ENCODE data around the gene SF3B3. TPM values are rescaled to one million over a fixed set of nuclear protein-coding genes. Genes with fewer than 3 reads are reported as not detected.

The SF3B3 gene
- total and polyA plus RNA-seq, 10 of the 15 experiments (the other 5 are each of a cell fraction or from before 2014, with no cell fraction given), result 134 to 453 (median 215) TPM

- RAD21 ChIA-PET (ENCODE audit: unreplicated experiment), result no interaction called here
- FAIRE-seq, result no peak
- BruUV-seq (replicated peaks), result no TSS peak
- TF ChIP-seq SMAD5 (IDR thresholded peaks at IDR 0.05; ENCODE audit: low read depth) (no peak), IKZF2 (IDR thresholded peaks at IDR 0.05) (no peak), POU2F2 (IDR thresholded peaks at IDR 0.05; ENCODE audit: borderline replicate concordance, low read depth, low read length) (no peak), LARP7 (IDR thresholded peaks at IDR 0.05) (no peak), CHD4 (IDR thresholded peaks at IDR 0.05) (no peak), KDM1A (IDR thresholded peaks at IDR 0.05; ENCODE audit: borderline replicate concordance) (no peak), ZNF274 (IDR thresholded peaks at IDR 0.05; ENCODE audit: insufficient read depth, insufficient read length) (no peak), HDAC2 (IDR thresholded peaks at IDR 0.05) (no peak), DPF2 (IDR thresholded peaks at IDR 0.05) (no peak), CREB1 (IDR thresholded peaks at IDR 0.05; ENCODE audit: low read depth) (no peak), BCLAF1 (IDR thresholded peaks at IDR 0.05) (no peak), ATF7 (IDR thresholded peaks at IDR 0.05; ENCODE audit: low read depth) (no peak), SKIL (IDR thresholded peaks at IDR 0.05; ENCODE audit: low read depth, poor library complexity, severe bottlenecking) (no peak), SUZ12 (IDR thresholded peaks at IDR 0.05; ENCODE audit: unreplicated experiment) (no peak)
- TF ChIP-seq, protein P1, sequence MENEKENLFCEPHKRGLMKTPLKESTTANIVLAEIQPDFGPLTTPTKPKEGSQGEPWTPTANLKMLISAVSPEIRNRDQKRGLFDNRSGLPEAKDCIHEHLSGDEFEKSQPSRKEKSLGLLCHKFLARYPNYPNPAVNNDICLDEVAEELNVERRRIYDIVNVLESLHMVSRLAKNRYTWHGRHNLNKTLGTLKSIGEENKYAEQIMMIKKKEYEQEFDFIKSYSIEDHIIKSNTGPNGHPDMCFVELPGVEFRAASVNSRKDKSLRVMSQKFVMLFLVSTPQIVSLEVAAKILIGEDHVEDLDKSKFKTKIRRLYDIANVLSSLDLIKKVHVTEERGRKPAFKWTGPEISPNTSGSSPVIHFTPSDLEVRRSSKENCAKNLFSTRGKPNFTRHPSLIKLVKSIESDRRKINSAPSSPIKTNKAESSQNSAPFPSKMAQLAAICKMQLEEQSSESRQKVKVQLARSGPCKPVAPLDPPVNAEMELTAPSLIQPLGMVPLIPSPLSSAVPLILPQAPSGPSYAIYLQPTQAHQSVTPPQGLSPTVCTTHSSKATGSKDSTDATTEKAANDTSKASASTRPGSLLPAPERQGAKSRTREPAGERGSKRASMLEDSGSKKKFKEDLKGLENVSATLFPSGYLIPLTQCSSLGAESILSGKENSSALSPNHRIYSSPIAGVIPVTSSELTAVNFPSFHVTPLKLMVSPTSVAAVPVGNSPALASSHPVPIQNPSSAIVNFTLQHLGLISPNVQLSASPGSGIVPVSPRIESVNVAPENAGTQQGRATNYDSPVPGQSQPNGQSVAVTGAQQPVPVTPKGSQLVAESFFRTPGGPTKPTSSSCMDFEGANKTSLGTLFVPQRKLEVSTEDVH (IDR thresholded peaks at IDR 0.05; ENCODE audit: low read depth, partially characterized antibody), result no peak
Observed at GRCh38 chr16:70610273-70611223, 86.9 kb downstream of the SF3B3 start.

More at GRCh38 chr16:70610273-70611223, 86.9 kb downstream of the SF3B3 start:
- POLR2A ChIA-PET, result no interaction called here
- H3K4me2 ChIP-seq (ENCODE audit: control insufficient read depth, insufficient read depth), result no peak overlapping the region
- H3K79me2 ChIP-seq (ENCODE audit: control insufficient read depth, insufficient read depth, low read length), result no peaks in the 10 kb centered on the region
- no peak overlapping the region for H3K4me3 ChIP-seq
- H4K20me1 ChIP-seq (ENCODE audit: control insufficient read depth, insufficient read depth), result no peaks in the 10 kb centered on the region
- ATAC-seq, result no peak; the same call in 2 of the 3 replicates
- intact Hi-C loops (cut with micrococcal nuclease; ENCODE audit: unreplicated experiment) (no loop called here), in situ Hi-C loops (cut with MboI) (no loop called here)
- no peaks in the 10 kb centered on the region for H3K9me3 ChIP-seq (replicated peaks; ENCODE audit: control insufficient read depth, insufficient read depth, low read length)
- H3K27ac ChIP-seq (ENCODE audit: control insufficient read depth, insufficient read depth), result no peak overlapping the region
- no peaks in the 10 kb centered on the region for H3K4me1 ChIP-seq (ENCODE audit: control insufficient read depth, insufficient read depth, low read length)
- H3K27me3 ChIP-seq (replicated peaks in 1 of 2; ENCODE audit: control insufficient read depth in 2 of 2, insufficient read depth in 2 of 2, low read length in 1 of 2), result no peaks in the 10 kb centered on the region; a peak in 1 of 4 replicates
- WGBS (ENCODE audit: insufficient coverage, insufficient replicate concordance, low lambda C conversion rate, missing lambda C conversion rate), result 64% methylated on average over 17 of the region's 18 CpGs
- SMC1A ChIA-PET (ENCODE audit: uncharacterized antibody, unreplicated experiment), result no interaction called here
- DNase-seq (ENCODE audit: low read depth, low spot score), result no peak
- H3K36me3 ChIP-seq (ENCODE audit: control insufficient read depth in 2 of 2, insufficient read depth in 2 of 2, low read length in 1 of 2), result no peaks in the 10 kb centered on the region
- CTCF ChIA-PET, result no interaction called here
- no peak overlapping the region for H2AFZ ChIP-seq (ENCODE audit: control insufficient read depth, low read depth, low read length)
- no peak overlapping the region for H3K9ac ChIP-seq (ENCODE audit: control insufficient read depth, insufficient read depth, low read length)

All from GM12878 (cell line).